ENCODE results near the gene SPR.

- TF ChIP-seq CTCF (IDR thresholded peaks at IDR 0.05) (no peak), POLR2A (IDR thresholded peaks at IDR 0.05) (no peak)
Measured at GRCh38 chr2:72925328-72925943, 38.2 kb downstream of the SPR start.

Measured in testis (tissue), 2 donors.